Measurements from ENCODE around the gene CCR6. TPM values are rescaled to one million over a fixed set of nuclear protein-coding genes. Genes with fewer than 3 reads are reported as not detected.
"Not testable (repeated sequence)": the region's sequence is repeated elsewhere in the genome, so short reads cannot be mapped to it uniquely, and the experiment has no call there.

Gene CCR6
- polyA plus RNA-seq, 1 experiment = not detected

- no peaks in the 10 kb centered on the region for H3K27me3 ChIP-seq (ENCODE audit: control insufficient read depth, insufficient read depth, low read length)
- no peak overlapping the region for H3K4me3 ChIP-seq (ENCODE audit: low read depth, low read length)
- CTCF ChIA-PET = no interaction called here
- POLR2A ChIA-PET = no interaction called here
- no peak overlapping the region for H3K27ac ChIP-seq (ENCODE audit: low read depth, low read length)
- TF ChIP-seq CTCF (IDR thresholded peaks at IDR 0.05; ENCODE audit: low read depth, low read length) = no peak
- H3K9me3 ChIP-seq (ENCODE audit: control insufficient read depth, insufficient read depth, low read length) = peaks cover 8% of the 10 kb centered on the region
- DNase-seq (ENCODE audit: low read depth, low spot score) = no peak
These were observed 39.1 kb downstream of the CCR6 start for GRCh38 chr6:167161851-167162467.

- peaks cover 2% of the 10 kb centered on the region for H3K9me3 ChIP-seq (ENCODE audit: control insufficient read depth, insufficient read depth, low read length)
- no peak for TF ChIP-seq CTCF (IDR thresholded peaks at IDR 0.05; ENCODE audit: low read depth, low read length)
- CTCF ChIA-PET = no interaction called here
- no peak for DNase-seq (ENCODE audit: low read depth, low spot score)
- no peak overlapping the region for H3K27ac ChIP-seq (ENCODE audit: low read depth, low read length)
- H3K4me3 ChIP-seq (ENCODE audit: low read depth, low read length) = no peak overlapping the region
- POLR2A ChIA-PET = no interaction called here
- H3K27me3 ChIP-seq (ENCODE audit: control insufficient read depth, insufficient read depth, low read length) = no peaks in the 10 kb centered on the region
These were observed 39.7 kb downstream of the CCR6 start for GRCh38 chr6:167162591-167162990.

- ChIA-PET POLR2A (no interaction called here), CTCF (no interaction called here)
- TF ChIP-seq CTCF (IDR thresholded peaks at IDR 0.05; ENCODE audit: low read depth, low read length) = no peak
- Histone ChIP-seq H3K27me3 (ENCODE audit: control insufficient read depth, insufficient read depth, low read length) (no peaks in the 10 kb centered on the region), H3K4me3 (ENCODE audit: low read depth, low read length) (no peak overlapping the region), H3K9me3 (ENCODE audit: control insufficient read depth, insufficient read depth, low read length) (no peaks in the 10 kb centered on the region; the same call in none of the 2 replicates), H3K27ac (ENCODE audit: low read depth, low read length) (no peak overlapping the region)
- no peak for DNase-seq (ENCODE audit: low read depth, low spot score)
These were observed 40.6 kb downstream of the CCR6 start for GRCh38 chr6:167163476-167164011.

GRCh38 chr6:167164261-167164660 is 41.4 kb downstream of the CCR6 start:
- no peak for TF ChIP-seq CTCF (IDR thresholded peaks at IDR 0.05; ENCODE audit: low read depth, low read length)
- no peak for DNase-seq (ENCODE audit: low read depth, low spot score)
- CTCF ChIA-PET = no interaction called here
- Histone ChIP-seq H3K4me3 (ENCODE audit: low read depth, low read length) (no peak overlapping the region), H3K27me3 (ENCODE audit: control insufficient read depth, insufficient read depth, low read length) (no peaks in the 10 kb centered on the region), H3K27ac (ENCODE audit: low read depth, low read length) (no peak overlapping the region), H3K9me3 (ENCODE audit: control insufficient read depth, insufficient read depth, low read length) (peaks cover under 1% of the 10 kb centered on the region)
- POLR2A ChIA-PET = no interaction called here

- Histone ChIP-seq H3K27me3 (ENCODE audit: control insufficient read depth, insufficient read depth, low read length) (no peaks in the 10 kb centered on the region), H3K4me3 (ENCODE audit: low read depth, low read length) (no peak overlapping the region), H3K9me3 (ENCODE audit: control insufficient read depth, insufficient read depth, low read length) (peaks cover 4% of the 10 kb centered on the region), H3K27ac (ENCODE audit: low read depth, low read length) (no peak overlapping the region)
- ChIA-PET POLR2A (no interaction called here), CTCF (no interaction called here)
- DNase-seq (ENCODE audit: low read depth, low spot score) = no peak
- TF ChIP-seq CTCF (IDR thresholded peaks at IDR 0.05; ENCODE audit: low read depth, low read length) = no peak
These were observed 43.1 kb downstream of the CCR6 start for GRCh38 chr6:167165858-167166471.

GRCh38 chr6:167167699-167168098 is 44.8 kb downstream of the CCR6 start:
- DNase-seq (ENCODE audit: low read depth, low spot score); H3K27ac ChIP-seq (ENCODE audit: low read depth, low read length); CTCF ChIA-PET; H3K4me3 ChIP-seq (ENCODE audit: low read depth, low read length); H3K27me3 ChIP-seq (ENCODE audit: control insufficient read depth, insufficient read depth, low read length); POLR2A ChIA-PET: not testable (repeated sequence)
- H3K9me3 ChIP-seq (ENCODE audit: control insufficient read depth, insufficient read depth, low read length) = peaks cover 11% of the 10 kb centered on the region

- H3K9me3 ChIP-seq (ENCODE audit: control insufficient read depth, insufficient read depth, low read length) = peaks cover 11% of the 10 kb centered on the region
- H3K27ac ChIP-seq (ENCODE audit: low read depth, low read length); DNase-seq (ENCODE audit: low read depth, low spot score); POLR2A ChIA-PET; H3K27me3 ChIP-seq (ENCODE audit: control insufficient read depth, insufficient read depth, low read length); CTCF ChIA-PET; H3K4me3 ChIP-seq (ENCODE audit: low read depth, low read length): not testable (repeated sequence)
These were observed 45.4 kb downstream of the CCR6 start for GRCh38 chr6:167168296-167168695.

Data from AG04450 (cell line).